PFSK-1 (cell line): ENCODE results near the gene CNTFR.

Experiments
- POLR2AphosphoS5 ChIP-seq: IDR thresholded peaks from 2 replicates; pipeline ENCODE4 v1.6.1; 2012; ENCODE audit warnings: low read depth, mild to moderate bottlenecking, control low read depth, low read length, moderate library complexity
- REST ChIP-seq, 2 experiments: IDR thresholded peaks; 2 replicates each; pipeline versions ENCODE4 v1.6.1 to v1.8.0; 2011 to 2012; ENCODE audit warnings: low read depth in 2 of 2, low read length in 2 of 2, control low read depth in 1 of 2, inconsistent platforms in 1 of 2, mild to moderate bottlenecking in 1 of 2, moderate library complexity in 1 of 2; ENCODE audit not compliant: insufficient read depth in 1 of 2
- TAF1 ChIP-seq: IDR thresholded peaks from 2 replicates; pipeline ENCODE4 v1.6.1; 2012; ENCODE audit warnings: low read length, control low read depth, borderline replicate concordance; ENCODE audit not compliant: insufficient read depth

- TF ChIP-seq POLR2AphosphoS5, result no peak
- no peak for TF ChIP-seq REST (IDR thresholded peaks at IDR 0.05; ENCODE audit: insufficient read depth in 1 of 2, low read depth in 2 of 2, low read length in 2 of 2)
- no peak for TF ChIP-seq TAF1
Measured at GRCh38 chr9:34568774-34569173, 20.8 kb downstream of the CNTFR start.
